NCI-H2196 (cell line): ENCODE results near the gene MYRIP.
"Not testable (repeated sequence)": the region's sequence is repeated elsewhere in the genome, so short reads cannot be mapped to it uniquely, and the experiment has no call there.

Experiments
- DNase-seq: peaks from one replicate; lab custom pipeline; 2025; ENCODE audit not compliant: unreplicated experiment; lab: John Stamatoyannopoulos, UW

Gene MYRIP

DNA sequence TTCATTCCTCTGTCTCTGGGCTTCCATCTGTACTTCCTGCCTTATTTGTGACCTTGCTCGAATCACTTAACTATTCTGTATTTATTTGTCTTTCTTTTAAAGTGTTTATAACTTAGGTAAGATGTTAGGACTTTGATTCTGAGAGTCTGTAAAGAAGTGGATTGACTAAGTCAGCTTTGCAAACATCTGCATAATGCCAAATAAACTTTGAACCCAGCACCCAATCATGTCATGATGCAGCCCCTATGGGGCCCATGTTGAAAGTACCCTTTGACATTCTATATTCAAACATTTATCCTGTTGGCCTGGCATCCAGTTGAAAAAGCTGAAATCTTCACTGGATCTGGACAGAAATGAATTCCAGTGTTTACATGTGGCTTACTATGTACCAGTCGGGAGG lies 3.8 kb upstream of the MYRIP start:
- no peak for DNase-seq

DNA sequence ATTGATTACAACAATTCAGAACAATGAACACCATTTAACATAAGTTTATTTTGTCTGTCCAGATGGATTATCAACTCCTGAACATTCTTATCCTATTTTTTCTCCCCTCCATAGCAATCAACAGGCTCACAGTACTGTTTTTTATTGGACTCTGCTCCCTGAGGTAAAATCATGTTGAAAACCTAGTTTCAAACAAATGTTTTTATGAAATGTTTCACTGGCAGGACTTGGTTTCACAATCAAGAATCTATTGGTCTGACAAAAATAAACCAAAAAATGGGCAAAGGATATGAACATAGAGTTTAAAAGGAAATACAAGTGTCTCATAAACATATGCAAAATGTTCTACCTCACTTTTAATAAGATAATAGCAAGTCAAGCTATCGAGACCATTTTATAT lies 2.6 kb upstream of the MYRIP start:
- DNase-seq: no peak

DNA sequence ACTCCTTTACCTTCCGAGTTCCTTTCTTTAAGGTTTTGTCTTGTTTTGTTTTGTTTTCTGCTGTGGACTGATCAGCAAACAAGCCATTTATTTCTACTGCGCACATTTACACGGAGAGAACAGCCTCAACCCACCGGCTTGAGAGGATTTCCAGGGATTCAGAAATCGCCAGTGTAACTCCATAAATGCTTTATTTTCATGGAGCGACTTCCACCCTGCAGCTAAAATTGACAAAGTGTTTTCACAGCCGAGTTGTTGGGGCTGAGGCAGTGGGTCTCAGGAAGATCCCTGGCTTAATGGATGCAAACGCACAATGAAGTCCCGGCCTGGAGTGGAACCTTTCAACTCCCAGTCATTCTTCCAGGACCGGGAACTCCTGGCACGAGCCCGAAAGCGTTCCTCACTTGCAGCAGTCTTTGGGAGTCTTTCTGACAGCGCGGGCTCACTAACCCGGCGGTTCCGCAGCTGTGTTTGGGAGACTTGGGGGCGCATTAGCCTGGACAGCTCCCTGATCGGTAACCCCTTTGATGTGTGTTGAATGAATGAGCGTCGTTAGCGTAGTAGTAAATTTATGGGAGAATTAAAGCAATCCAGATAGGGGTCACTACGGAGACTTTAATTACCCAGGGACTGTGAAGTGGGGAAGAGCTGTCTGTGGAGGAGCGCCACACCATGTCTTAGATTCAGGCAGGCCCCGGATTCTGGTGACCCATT lies 785 bp upstream of the MYRIP start:
- no peak for DNase-seq

DNA sequence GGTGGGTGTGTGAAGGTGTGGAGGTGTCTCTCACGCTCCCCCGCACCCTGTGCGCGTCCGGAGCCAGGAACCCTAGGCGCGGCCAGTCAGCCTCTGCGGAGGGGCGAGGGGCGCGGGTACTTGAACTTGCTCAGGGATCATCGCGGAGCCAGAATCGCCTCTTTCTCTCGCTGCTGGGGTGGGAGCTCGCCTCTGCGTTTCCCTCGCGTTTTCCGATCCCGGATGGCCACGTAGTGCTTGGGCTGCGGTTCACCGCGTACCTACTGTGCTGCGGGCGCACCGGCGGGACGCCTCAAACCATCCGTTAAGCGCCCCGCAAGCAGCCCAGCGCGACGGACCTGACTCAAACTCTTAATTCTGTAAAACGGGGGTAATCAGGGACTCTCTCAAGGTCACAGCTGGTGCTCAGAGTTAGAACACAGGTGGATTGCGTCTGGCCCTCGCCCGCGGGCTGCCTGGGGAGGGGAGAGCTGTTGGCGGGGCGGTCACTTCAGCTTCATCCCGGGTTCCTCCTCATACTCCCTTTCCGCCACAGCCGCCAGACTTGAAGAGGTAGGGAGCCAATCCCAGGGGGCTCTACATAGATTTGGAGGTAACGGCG lies 686 bp downstream of the MYRIP start:
- no peak for DNase-seq

GRCh38 chr3:39810647-39811161 lies 1.3 kb downstream of the MYRIP start:
- no peak for DNase-seq

DNA sequence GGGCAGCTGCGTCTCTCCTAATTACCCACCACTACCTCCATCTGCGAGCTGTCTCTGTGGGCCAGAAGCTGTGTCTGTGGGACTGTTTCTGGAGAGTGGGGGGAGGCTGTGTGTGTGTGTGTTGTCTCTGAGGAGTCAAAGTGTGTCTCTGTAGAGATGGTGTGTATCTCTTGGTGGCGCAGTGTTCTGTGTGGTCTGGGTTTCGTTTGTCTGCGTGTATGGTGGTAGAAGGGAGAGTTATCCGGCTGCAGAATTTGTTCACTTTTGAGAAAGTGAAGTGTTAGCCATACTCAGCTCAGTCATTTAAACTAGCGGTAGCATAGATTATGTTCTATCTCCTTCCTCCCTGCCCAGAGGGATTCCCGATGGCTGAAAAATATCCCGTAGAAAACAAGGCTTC lies 2.2 kb downstream of the MYRIP start:
- DNase-seq: no peak

GRCh38 chr3:39812537-39812936 lies 3.1 kb downstream of the MYRIP start:
- peak; percentile 13 for DNase-seq

GRCh38 chr3:39814007-39814406 lies 4.6 kb downstream of the MYRIP start:
- peak; percentile 34 for DNase-seq

DNA sequence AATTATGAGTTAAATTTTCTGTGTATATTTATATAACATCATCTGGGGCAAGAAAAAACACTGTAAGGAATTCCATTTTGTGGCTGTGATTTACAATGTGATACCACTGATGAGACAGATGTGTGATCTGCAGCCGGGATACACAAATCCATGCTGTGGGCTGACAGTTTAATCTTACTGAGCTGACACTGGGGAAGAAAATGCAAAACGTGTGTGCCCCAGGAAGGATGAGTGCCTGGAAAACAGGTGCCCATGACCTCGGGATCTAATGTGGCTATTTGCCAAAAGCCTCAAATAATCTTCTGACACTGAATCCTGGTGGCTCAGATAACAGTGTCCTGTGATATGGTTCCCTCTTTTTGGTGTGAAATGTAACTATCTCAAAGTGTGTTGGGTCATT lies 10.5 kb downstream of the MYRIP start:
- DNase-seq: no peak

GRCh38 chr3:39833764-39834163 lies 24.4 kb downstream of the MYRIP start:
- DNase-seq: not testable (repeated sequence)

GRCh38 chr3:39839484-39839883 lies 30.1 kb downstream of the MYRIP start:
- DNase-seq: no peak

GRCh38 chr3:39843440-39843839 lies 34.0 kb downstream of the MYRIP start:
- DNase-seq: no peak

GRCh38 chr3:39848365-39848764 lies 39.0 kb downstream of the MYRIP start:
- no peak for DNase-seq

DNA sequence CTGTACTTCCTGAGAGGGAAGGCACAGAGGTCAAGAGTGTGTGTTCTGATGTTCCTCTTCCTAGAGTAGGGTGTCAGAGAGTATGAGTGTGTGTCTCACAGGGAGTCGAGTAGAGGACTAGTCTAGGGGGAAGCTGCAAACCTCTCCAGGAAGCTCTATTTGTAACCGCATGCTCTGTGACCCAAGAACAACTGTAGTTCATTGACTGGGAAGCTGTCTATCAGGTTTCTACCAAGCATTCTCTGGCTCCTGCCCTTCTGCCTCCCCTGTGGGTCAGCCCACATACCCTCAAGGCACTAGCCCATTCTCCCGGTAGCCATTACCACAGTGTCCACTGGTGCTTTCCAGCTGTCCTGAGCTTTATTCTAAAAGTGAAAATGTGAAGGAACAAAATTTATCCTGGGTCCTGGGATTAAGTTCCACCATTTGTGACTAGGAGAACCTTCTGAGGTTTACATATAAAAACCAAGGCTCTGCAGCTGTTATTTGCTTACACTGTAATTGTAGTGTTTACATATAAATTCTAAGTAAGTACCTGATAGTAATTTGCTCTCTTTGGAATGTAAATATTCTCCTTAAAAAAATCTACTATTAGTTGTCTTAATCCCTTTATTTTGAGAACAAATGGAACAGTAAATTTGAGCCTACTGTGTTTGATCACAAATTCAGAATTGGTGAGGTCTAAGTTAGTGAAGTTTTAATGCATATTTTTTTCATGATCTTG lies 40.7 kb downstream of the MYRIP start:
- DNase-seq: peak; percentile 29

- DNase-seq: peak; percentile 7
Observed at GRCh38 chr3:39850716-39851032, 41.3 kb downstream of the MYRIP start.

GRCh38 chr3:39855517-39855916 lies 46.1 kb downstream of the MYRIP start:
- no peak for DNase-seq

DNA sequence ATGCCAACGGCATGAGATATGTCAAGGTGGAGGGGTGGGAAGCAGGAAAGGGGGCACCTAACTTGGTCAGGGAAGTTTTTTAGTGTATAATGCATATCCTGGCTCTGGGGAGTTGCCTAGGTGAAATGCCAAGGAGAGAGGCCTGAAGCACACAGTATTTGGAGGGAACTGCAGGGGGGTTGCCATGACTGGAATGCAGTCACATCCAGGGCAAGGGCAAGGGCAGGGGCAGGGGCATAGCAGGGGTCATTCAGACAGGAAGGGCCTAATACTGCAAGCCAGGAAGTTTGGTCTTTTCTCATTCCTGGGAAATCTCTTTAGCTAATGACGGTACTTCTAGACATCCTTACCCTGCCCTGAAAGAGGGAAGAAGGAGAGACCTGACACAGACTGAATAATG lies 60.5 kb downstream of the MYRIP start:
- no peak for DNase-seq

DNA sequence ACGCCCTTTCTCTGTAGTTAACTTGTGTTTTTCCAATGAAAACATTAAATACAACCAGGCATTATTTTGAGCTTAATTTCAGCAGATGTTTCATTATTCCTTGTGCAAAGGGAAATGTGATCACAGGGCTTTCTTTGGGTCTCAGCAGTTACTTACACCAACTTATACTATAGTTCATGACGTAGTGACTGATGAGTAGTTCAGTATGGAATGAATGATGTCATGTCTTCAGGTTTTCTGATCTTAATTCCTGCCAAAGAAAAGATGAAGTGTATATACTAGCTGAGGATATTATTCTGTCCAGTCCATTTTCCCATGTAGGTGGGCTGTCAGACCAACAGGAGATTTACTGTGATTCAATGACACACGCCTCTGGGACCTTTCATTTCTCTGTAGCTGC lies 61.3 kb downstream of the MYRIP start:
- no peak for DNase-seq

DNA sequence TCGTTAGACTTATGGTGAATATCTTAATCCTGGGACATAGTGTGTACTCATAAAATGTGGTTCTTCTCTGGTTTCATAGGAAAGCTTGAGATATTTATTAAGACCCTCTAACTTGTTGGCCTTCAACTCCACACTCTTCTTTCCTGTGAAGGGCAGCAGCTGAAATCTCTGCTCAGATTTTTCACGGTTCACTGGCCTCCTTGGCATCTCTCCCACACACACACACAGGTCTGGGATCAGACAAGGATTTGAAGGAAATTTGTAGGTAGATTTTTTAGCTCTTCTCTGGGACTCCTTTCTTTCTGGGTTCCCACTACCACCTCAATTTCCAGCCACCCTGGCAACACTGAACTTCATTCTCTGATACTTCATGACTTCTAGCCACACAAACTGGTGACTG lies 70.2 kb downstream of the MYRIP start:
- no peak for DNase-seq

DNA sequence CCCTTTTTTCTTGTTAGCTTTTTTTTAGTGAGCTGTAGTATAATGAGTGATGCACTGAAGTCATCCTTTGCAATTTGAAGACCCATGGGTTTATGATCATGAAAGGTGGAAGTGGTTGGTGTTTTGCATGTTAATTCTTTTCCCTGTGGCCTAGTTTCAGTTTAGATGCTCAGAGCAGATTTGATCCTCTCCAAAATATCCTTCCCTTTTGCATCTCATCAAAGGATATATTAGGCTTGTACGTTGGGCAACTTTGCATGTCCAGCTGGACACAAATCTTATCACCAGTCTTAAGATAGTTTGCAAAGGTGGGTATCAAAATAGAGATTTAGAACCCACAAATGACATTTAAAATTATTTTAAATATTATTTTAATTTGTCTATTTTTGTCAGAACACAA lies 72.7 kb downstream of the MYRIP start:
- DNase-seq: no peak

DNA sequence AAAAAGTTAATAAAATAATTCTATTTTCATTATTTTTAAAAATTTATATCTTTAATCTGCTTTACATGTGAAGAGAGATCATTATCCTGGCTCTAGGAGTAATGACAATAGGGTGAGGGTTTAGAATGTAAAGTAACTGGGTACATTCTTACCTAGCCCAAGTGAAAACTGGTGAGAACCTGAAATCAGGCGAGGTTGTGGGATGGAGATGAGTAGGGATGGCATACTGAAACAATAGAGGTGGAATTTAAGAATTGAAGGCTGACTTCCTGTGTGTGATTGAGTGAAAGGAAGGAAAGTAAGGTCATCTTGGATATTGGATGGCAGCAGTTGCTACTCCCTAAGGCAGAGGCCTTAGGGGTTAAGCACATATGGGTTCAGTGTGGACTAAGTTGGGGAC lies 82.7 kb downstream of the MYRIP start:
- no peak for DNase-seq

DNA sequence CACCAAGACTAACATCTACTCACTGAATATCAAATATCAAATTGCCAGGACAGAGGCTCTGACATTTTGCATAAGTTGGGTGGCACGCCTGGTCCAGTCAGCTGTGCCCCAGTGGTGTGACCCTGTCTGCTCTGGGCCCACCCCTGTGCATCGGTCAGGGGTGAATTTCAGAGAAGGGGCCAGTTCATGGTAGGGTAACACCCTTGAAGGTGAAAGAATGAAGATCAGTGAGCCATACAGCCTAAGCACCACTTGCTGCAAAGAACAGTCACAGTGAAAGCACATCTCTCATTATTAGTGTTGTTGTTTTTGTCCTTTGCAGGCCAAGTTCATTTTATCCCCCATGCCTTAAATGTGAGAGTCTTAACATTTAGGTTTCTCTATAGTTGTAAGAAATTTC lies 86.8 kb downstream of the MYRIP start:
- no peak for DNase-seq
